Stimulated activated naive CD8-positive, alpha-beta T cell treated with anti-CD3 and anti-CD28 coated beads, Interleukin-15, amount 100 ng/mL, for 72 hours (primary cell): ENCODE data around the gene PROK1.

Source experiments
- ATAC-seq: fragments of 150-1000 bp; cut with Tn5 transposase; 2 replicates; pipeline ENCODE4 v1.10.0; 2021; ENCODE audit warnings: mild to moderate bottlenecking, moderate library complexity
- DNase-seq, 2 donors: peaks; one replicate each; pipeline ENCODE4 v3.0.0; 2021 to 2022
- H3K27ac Mint-ChIP-seq, 2 donors: one replicate each; pipeline ENCODE4 v1.8.0; 2022; ENCODE audit warnings: mild to moderate bottlenecking in 2 of 2, mixed read lengths in 2 of 2, moderate library complexity in 2 of 2
- H3K27me3 Mint-ChIP-seq: one replicate; pipeline ENCODE4 v1.8.0; 2022; ENCODE audit warnings: mixed read lengths
- H3K4me1 Mint-ChIP-seq: one replicate; pipeline ENCODE4 v1.8.0; 2022; ENCODE audit warnings: mild to moderate bottlenecking, mixed read lengths
- H3K4me3 Mint-ChIP-seq, 2 donors: one replicate each; pipeline ENCODE4 v1.8.0; 2022; ENCODE audit warnings: mild to moderate bottlenecking in 2 of 2, mixed read lengths in 2 of 2, moderate library complexity in 1 of 2
- H3K9me3 Mint-ChIP-seq, 2 donors: one replicate each; pipeline ENCODE4 v1.8.0; 2022; ENCODE audit warnings: mixed read lengths in 2 of 2

Gene PROK1

GRCh38 chr1:110502402-110503151, 51.6 kb downstream of the PROK1 start:
- no peaks in the 10 kb centered on the region for H3K4me1 Mint-ChIP-seq
- DNase-seq, result no peak
- no peaks in the 10 kb centered on the region for H3K9me3 Mint-ChIP-seq
- no peak for ATAC-seq
- H3K4me3 Mint-ChIP-seq, result no peak overlapping the region
- H3K27me3 Mint-ChIP-seq, result peaks cover 22% of the 10 kb centered on the region
- H3K27ac Mint-ChIP-seq, result no peak overlapping the region

GRCh38 chr1:110503471-110503870, 52.5 kb downstream of the PROK1 start:
- Mint-ChIP-seq H3K27ac (no peak overlapping the region), H3K27me3 (peaks cover 22% of the 10 kb centered on the region)

GRCh38 chr1:110504226-110504625, 53.3 kb downstream of the PROK1 start:
- DNase-seq, result no peak
- H3K27ac Mint-ChIP-seq, result no peak overlapping the region
- no peaks in the 10 kb centered on the region for H3K4me1 Mint-ChIP-seq

More at GRCh38 chr1:110503471-110503870, 52.5 kb downstream of the PROK1 start:
- Mint-ChIP-seq H3K4me3 (no peak overlapping the region), H3K4me1 (no peaks in the 10 kb centered on the region), H3K9me3 (no peaks in the 10 kb centered on the region)
- DNase-seq (no peak), ATAC-seq (no peak)

GRCh38 chr1:110505596-110505995, 54.6 kb downstream of the PROK1 start:
- Mint-ChIP-seq H3K9me3 (no peaks in the 10 kb centered on the region), H3K4me1 (no peaks in the 10 kb centered on the region), H3K4me3 (no peak overlapping the region), H3K27ac (no peak overlapping the region), H3K27me3 (peaks cover 22% of the 10 kb centered on the region)
- ATAC-seq (no peak), DNase-seq (no peak)

More at GRCh38 chr1:110504226-110504625, 53.3 kb downstream of the PROK1 start:
- Mint-ChIP-seq H3K4me3 (no peak overlapping the region), H3K27me3 (peaks cover 22% of the 10 kb centered on the region), H3K9me3 (no peaks in the 10 kb centered on the region)
- no peak for ATAC-seq

GRCh38 chr1:110506541-110506940, 55.6 kb downstream of the PROK1 start:
- H3K9me3 Mint-ChIP-seq, result no peaks in the 10 kb centered on the region
- peaks cover 22% of the 10 kb centered on the region for H3K27me3 Mint-ChIP-seq
- H3K4me1 Mint-ChIP-seq, result no peaks in the 10 kb centered on the region
- H3K27ac Mint-ChIP-seq, result peak overlapping the region in 1 of 2 donors; percentile 19
- ATAC-seq (no peak), DNase-seq (no peak)
- no peak overlapping the region for H3K4me3 Mint-ChIP-seq
